Caco-2 (cell line): ENCODE results near the gene PCNX1. TPM values are rescaled to one million over a fixed set of nuclear protein-coding genes. Genes with fewer than 3 reads are reported as not detected.

Experiments used
- BruUV-seq: library from RNA; stranded (reverse); fragments of 400-500 nt; replicated peaks from 2 replicates; lab custom pipeline; 2021; lab: Mats Ljungman, UMichigan
- CTCF ChIA-PET: fragments of 300-600 bp; sonication (Branson Sonifier 250); formaldehyde crosslinking; loops from one replicate; lab custom pipeline; 2022; ENCODE audit warnings: antibody characterized with exemption; lab: Charles Lee
- POLR2A ChIA-PET: fragments of 300-600 bp; sonication (Branson Sonifier 250); formaldehyde crosslinking; loops from one replicate; lab custom pipeline; 2022; ENCODE audit warnings: antibody characterized with exemption; lab: Charles Lee
- DNase-seq, 2 experiments: peaks; one replicate each; pipeline versions ENCODE4 v3.0.0 to v3.0.0-alpha.2; 2020 to 2022
- H3K27me3 ChIP-seq: replicated peaks from 2 replicates; pipeline ENCODE4 v1.6.0; 2011; ENCODE audit warnings: low read length; ENCODE audit not compliant: control insufficient read depth, insufficient read depth
- H3K36me3 ChIP-seq: 2 replicates; pipeline ENCODE4 v1.5.1; 2011; ENCODE audit warnings: low read length; ENCODE audit not compliant: control insufficient read depth, insufficient read depth
- H3K4me1 ChIP-seq: fragments of 250-450 bp; sonication (Bioruptor Pico); 2 replicates; pipeline ENCODE4 v1.5.1; 2020; ENCODE audit warnings: mild to moderate bottlenecking
- H3K4me3 ChIP-seq: 2 replicates; pipeline ENCODE4 v1.5.1; 2011; ENCODE audit warnings: low read depth, mild to moderate bottlenecking, control low read depth, low read length
- H3K9me3 ChIP-seq: fragments of 250-450 bp; sonication (Bioruptor Pico); 2 replicates; pipeline ENCODE4 v1.5.1; 2020; ENCODE audit warnings: mild to moderate bottlenecking, moderate library complexity
- H3K27ac Mint-ChIP-seq: one replicate; pipeline ENCODE4 v1.8.0; 2022; ENCODE audit warnings: mixed read lengths; ENCODE audit not compliant: unreplicated experiment
- H3K27me3 Mint-ChIP-seq: one replicate; pipeline ENCODE4 v1.8.0; 2022; ENCODE audit warnings: mixed read lengths; ENCODE audit not compliant: insufficient read depth, unreplicated experiment
- H3K36me3 Mint-ChIP-seq: one replicate; pipeline ENCODE4 v1.8.0; 2022; ENCODE audit warnings: mild to moderate bottlenecking, mixed read lengths; ENCODE audit not compliant: insufficient read depth, unreplicated experiment
- H3K4me1 Mint-ChIP-seq: one replicate; pipeline ENCODE4 v1.8.0; 2022; ENCODE audit warnings: low read depth, mixed read lengths; ENCODE audit not compliant: unreplicated experiment
- H3K4me3 Mint-ChIP-seq: one replicate; pipeline ENCODE4 v1.8.0; 2022; ENCODE audit warnings: mild to moderate bottlenecking, moderate library complexity, mixed read lengths; ENCODE audit not compliant: unreplicated experiment
- H3K9me3 Mint-ChIP-seq: one replicate; pipeline ENCODE4 v1.8.0; 2022; ENCODE audit warnings: mixed read lengths; ENCODE audit not compliant: unreplicated experiment
- CTCF ChIP-seq, 2 experiments: fragments of 200-600 bp in 1 of 2; IDR thresholded peaks; 1 replicate in 1 of 2; 2 replicates in 1 of 2; pipeline versions ENCODE4 v1.5.1 to v1.8.0; 2011 to 2022; ENCODE audit warnings: antibody characterized with exemption in 1 of 2, control low read depth in 1 of 2, inconsistent platforms in 1 of 2, low read depth in 1 of 2, low read length in 1 of 2, mild to moderate bottlenecking in 1 of 2, moderate library complexity in 1 of 2; ENCODE audit not compliant: insufficient read depth in 1 of 2, severe bottlenecking in 1 of 2, unreplicated experiment in 1 of 2
- intact Hi-C: fragments of 100-400 bp; cut with micrococcal nuclease; formaldehyde crosslinking; loops from one replicate; pipeline ENCODE4 v1.10.0; 2022; ENCODE audit not compliant: unreplicated experiment
- total RNA-seq: library from RNA; stranded (reverse); gene quantifications from 2 replicates; pipeline ENCODE4 v1.2.3, GENCODE V29; 2022

PCNX1 gene
- total RNA-seq, 1 experiment from 2014 or later = 29.0 TPM

GRCh38 chr14:71138448-71139293 lies 231.4 kb downstream of the PCNX1 start:
- no peaks in the 10 kb centered on the region for H3K36me3 Mint-ChIP-seq
- no peaks in the 10 kb centered on the region for H3K27me3 Mint-ChIP-seq
- peaks cover 14% of the 10 kb centered on the region for H3K9me3 ChIP-seq
- no peaks in the 10 kb centered on the region for H3K9me3 Mint-ChIP-seq
- POLR2A ChIA-PET = no interaction called here
- no TSS peak for BruUV-seq
- H3K4me1 ChIP-seq = peaks cover 30% of the 10 kb centered on the region
- intact Hi-C loops = loop anchor here (1.0 to 10.0 kb wide), 4 partner anchors 182 to 716 kb away; partner anchors contain the start of gene SIPA1L1
- no peaks in the 10 kb centered on the region for H3K27me3 ChIP-seq
- H3K27ac Mint-ChIP-seq = no peak overlapping the region
- no peaks in the 10 kb centered on the region for H3K36me3 ChIP-seq
- H3K4me3 ChIP-seq = no peak overlapping the region
- DNase-seq = peak; percentile 54 to 69
- no peak overlapping the region for H3K4me3 Mint-ChIP-seq
- peak; percentile 89 to 95 for TF ChIP-seq CTCF (IDR thresholded peaks at IDR 0.05; ENCODE audit: insufficient read depth in 1 of 2, low read depth in 1 of 2, low read length in 1 of 2, severe bottlenecking in 1 of 2, unreplicated experiment in 1 of 2)
- peaks cover 5% of the 10 kb centered on the region for H3K4me1 Mint-ChIP-seq
- CTCF ChIA-PET = interaction anchor here (0.6 to 0.7 kb wide), 2 partner anchors 35 to 265 kb away, joined by 3 read pairs; no protein-coding TSS in a partner anchor

- no peaks in the 10 kb centered on the region for H3K36me3 ChIP-seq
- no peak for DNase-seq
- Mint-ChIP-seq H3K27me3 (no peaks in the 10 kb centered on the region), H3K4me1 (peaks cover 5% of the 10 kb centered on the region), H3K36me3 (no peaks in the 10 kb centered on the region), H3K4me3 (no peak overlapping the region), H3K27ac (no peak overlapping the region), H3K9me3 (no peaks in the 10 kb centered on the region)
- H3K4me1 ChIP-seq = peaks cover 38% of the 10 kb centered on the region
- H3K27me3 ChIP-seq = no peaks in the 10 kb centered on the region
- ChIA-PET POLR2A (no interaction called here), CTCF (interaction anchor here (0.6 kb wide), 1 partner anchor 35 kb away, joined by 3 read pairs; no protein-coding TSS in a partner anchor)
- BruUV-seq = no TSS peak
- intact Hi-C loops = loop anchor here (1.0 to 10.0 kb wide), 4 partner anchors 181 to 715 kb away; partner anchors contain the start of gene SIPA1L1
- H3K4me3 ChIP-seq = no peak overlapping the region
- peaks cover 14% of the 10 kb centered on the region for H3K9me3 ChIP-seq
- TF ChIP-seq CTCF (IDR thresholded peaks at IDR 0.05; ENCODE audit: insufficient read depth in 1 of 2, low read depth in 1 of 2, low read length in 1 of 2, severe bottlenecking in 1 of 2, unreplicated experiment in 1 of 2) = no peak
These were observed 232.2 kb downstream of the PCNX1 start for GRCh38 chr14:71139294-71139946.

GRCh38 chr14:71140157-71140556 lies 232.9 kb downstream of the PCNX1 start:
- H3K4me3 Mint-ChIP-seq = no peak overlapping the region
- H3K27me3 Mint-ChIP-seq = no peaks in the 10 kb centered on the region
- no peak for TF ChIP-seq CTCF (IDR thresholded peaks at IDR 0.05; ENCODE audit: insufficient read depth in 1 of 2, low read depth in 1 of 2, low read length in 1 of 2, severe bottlenecking in 1 of 2, unreplicated experiment in 1 of 2)
- Histone ChIP-seq H3K4me1 (peaks cover 40% of the 10 kb centered on the region), H3K27me3 (no peaks in the 10 kb centered on the region), H3K9me3 (peaks cover 14% of the 10 kb centered on the region), H3K4me3 (no peak overlapping the region), H3K36me3 (no peaks in the 10 kb centered on the region)
- intact Hi-C loops = loop anchor here (2.0 kb wide), 1 partner anchor 49 kb away; no protein-coding TSS in a partner anchor
- BruUV-seq = no TSS peak
- no peak overlapping the region for H3K27ac Mint-ChIP-seq
- H3K36me3 Mint-ChIP-seq = no peaks in the 10 kb centered on the region
- ChIA-PET CTCF (interaction anchor here (1.1 kb wide), 1 partner anchor 174 kb away, joined by 4 read pairs; no protein-coding TSS in a partner anchor), POLR2A (no interaction called here)
- H3K4me1 Mint-ChIP-seq = peaks cover 5% of the 10 kb centered on the region
- DNase-seq = no peak
- H3K9me3 Mint-ChIP-seq = no peaks in the 10 kb centered on the region
